GM19193 (cell line): ENCODE measurements around the gene ARHGAP12.

Experiments
- POLR2A ChIP-seq: IDR thresholded peaks from 4 replicates; pipeline ENCODE4 v1.6.1; 2011; ENCODE audit not compliant: insufficient read depth, insufficient read length; ENCODE audit errors: extremely low read depth

ARHGAP12 gene

GRCh38 chr10:31759124-31759798, 169.4 kb downstream of the ARHGAP12 start:
- TF ChIP-seq POLR2A, result no peak

- no peak for TF ChIP-seq POLR2A
Measured at GRCh38 chr10:31758495-31758894, 170.1 kb downstream of the ARHGAP12 start.

GRCh38 chr10:31757831-31758230, 170.8 kb downstream of the ARHGAP12 start:
- TF ChIP-seq POLR2A, result no peak

GRCh38 chr10:31757386-31757791, 171.2 kb downstream of the ARHGAP12 start:
- no peak for TF ChIP-seq POLR2A

- TF ChIP-seq POLR2A, result no peak
Measured at GRCh38 chr10:31756729-31757110, 171.9 kb downstream of the ARHGAP12 start.

- TF ChIP-seq POLR2A, result no peak
Measured at GRCh38 chr10:31756101-31756728, 172.4 kb downstream of the ARHGAP12 start.
